ENCODE measurements around the gene CASKIN1. TPM values are rescaled to one million over a fixed set of nuclear protein-coding genes. Genes with fewer than 3 reads are reported as not detected.
A peak's percentile ranks its signal among the peaks of the same experiment; 100 is the strongest.

The CASKIN1 gene
- total and polyA plus RNA-seq, 2 experiments from 2014 or later: 1.0 to 6.2 TPM

GRCh38 chr16:2216330-2216729 lies 19.9 kb upstream of the CASKIN1 start:
- TF ChIP-seq ZNF114 (CRISPR knock-in tag; IDR thresholded peaks at IDR 0.05) (no peak), ZNF331 (CRISPR knock-in tag; IDR thresholded peaks at IDR 0.05; ENCODE audit: low read depth) (no peak), STAT1 (IDR thresholded peaks at IDR 0.05; ENCODE audit: unreplicated experiment) (no peak), CREB1 (CRISPR knock-in tag; IDR thresholded peaks at IDR 0.05; ENCODE audit: low read depth) (no peak), EZH2phosphoT487 (IDR thresholded peaks at IDR 0.05; ENCODE audit: unreplicated experiment) (no peak), JUNB (IDR thresholded peaks at IDR 0.05; ENCODE audit: unreplicated experiment) (no peak), NANOG (IDR thresholded peaks at IDR 0.05; ENCODE audit: borderline replicate concordance) (no peak), EZH2 (IDR thresholded peaks at IDR 0.05; ENCODE audit: low read depth, unreplicated experiment) (no peak), POLR2AphosphoS5 (IDR thresholded peaks at IDR 0.05; ENCODE audit: low read depth) (no peak), CTCF (conservative IDR thresholded peaks at IDR 0.05; ENCODE audit: low read depth in 2 of 2) (no peak), ETS1 (IDR thresholded peaks at IDR 0.05) (no peak)
- TF ChIP-seq, protein P1, sequence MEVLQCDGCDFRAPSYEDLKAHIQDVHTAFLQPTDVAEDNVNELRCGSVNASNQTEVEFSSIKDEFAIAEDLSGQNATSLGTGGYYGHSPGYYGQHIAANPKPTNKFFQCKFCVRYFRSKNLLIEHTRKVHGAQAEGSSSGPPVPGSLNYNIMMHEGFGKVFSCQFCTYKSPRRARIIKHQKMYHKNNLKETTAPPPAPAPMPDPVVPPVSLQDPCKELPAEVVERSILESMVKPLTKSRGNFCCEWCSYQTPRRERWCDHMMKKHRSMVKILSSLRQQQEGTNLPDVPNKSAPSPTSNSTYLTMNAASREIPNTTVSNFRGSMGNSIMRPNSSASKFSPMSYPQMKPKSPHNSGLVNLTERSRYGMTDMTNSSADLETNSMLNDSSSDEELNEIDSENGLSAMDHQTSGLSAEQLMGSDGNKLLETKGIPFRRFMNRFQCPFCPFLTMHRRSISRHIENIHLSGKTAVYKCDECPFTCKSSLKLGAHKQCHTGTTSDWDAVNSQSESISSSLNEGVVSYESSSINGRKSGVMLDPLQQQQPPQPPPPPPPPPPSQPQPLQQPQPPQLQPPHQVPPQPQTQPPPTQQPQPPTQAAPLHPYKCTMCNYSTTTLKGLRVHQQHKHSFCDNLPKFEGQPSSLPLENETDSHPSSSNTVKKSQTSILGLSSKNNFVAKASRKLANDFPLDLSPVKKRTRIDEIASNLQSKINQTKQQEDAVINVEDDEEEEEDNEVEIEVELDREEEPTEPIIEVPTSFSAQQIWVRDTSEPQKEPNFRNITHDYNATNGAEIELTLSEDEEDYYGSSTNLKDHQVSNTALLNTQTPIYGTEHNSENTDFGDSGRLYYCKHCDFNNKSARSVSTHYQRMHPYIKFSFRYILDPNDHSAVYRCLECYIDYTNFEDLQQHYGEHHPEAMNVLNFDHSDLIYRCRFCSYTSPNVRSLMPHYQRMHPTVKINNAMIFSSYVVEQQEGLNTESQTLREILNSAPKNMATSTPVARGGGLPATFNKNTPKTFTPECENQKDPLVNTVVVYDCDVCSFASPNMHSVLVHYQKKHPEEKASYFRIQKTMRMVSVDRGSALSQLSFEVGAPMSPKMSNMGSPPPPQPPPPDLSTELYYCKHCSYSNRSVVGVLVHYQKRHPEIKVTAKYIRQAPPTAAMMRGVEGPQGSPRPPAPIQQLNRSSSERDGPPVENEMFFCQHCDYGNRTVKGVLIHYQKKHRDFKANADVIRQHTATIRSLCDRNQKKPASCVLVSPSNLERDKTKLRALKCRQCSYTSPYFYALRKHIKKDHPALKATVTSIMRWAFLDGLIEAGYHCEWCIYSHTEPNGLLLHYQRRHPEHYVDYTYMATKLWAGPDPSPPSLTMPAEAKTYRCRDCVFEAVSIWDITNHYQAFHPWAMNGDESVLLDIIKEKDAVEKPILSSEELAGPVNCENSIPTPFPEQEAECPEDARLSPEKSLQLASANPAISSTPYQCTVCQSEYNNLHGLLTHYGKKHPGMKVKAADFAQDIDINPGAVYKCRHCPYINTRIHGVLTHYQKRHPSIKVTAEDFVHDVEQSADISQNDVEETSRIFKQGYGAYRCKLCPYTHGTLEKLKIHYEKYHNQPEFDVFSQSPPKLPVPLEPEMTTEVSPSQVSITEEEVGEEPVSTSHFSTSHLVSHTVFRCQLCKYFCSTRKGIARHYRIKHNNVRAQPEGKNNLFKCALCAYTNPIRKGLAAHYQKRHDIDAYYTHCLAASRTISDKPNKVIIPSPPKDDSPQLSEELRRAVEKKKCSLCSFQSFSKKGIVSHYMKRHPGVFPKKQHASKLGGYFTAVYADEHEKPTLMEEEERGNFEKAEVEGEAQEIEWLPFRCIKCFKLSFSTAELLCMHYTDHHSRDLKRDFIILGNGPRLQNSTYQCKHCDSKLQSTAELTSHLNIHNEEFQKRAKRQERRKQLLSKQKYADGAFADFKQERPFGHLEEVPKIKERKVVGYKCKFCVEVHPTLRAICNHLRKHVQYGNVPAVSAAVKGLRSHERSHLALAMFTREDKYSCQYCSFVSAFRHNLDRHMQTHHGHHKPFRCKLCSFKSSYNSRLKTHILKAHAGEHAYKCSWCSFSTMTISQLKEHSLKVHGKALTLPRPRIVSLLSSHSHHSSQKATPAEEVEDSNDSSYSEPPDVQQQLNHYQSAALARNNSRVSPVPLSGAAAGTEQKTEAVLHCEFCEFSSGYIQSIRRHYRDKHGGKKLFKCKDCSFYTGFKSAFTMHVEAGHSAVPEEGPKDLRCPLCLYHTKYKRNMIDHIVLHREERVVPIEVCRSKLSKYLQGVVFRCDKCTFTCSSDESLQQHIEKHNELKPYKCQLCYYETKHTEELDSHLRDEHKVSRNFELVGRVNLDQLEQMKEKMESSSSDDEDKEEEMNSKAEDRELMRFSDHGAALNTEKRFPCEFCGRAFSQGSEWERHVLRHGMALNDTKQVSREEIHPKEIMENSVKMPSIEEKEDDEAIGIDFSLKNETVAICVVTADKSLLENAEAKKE (CRISPR knock-in tag; IDR thresholded peaks at IDR 0.05): no peak
- TF ChIP-seq, protein P2, sequence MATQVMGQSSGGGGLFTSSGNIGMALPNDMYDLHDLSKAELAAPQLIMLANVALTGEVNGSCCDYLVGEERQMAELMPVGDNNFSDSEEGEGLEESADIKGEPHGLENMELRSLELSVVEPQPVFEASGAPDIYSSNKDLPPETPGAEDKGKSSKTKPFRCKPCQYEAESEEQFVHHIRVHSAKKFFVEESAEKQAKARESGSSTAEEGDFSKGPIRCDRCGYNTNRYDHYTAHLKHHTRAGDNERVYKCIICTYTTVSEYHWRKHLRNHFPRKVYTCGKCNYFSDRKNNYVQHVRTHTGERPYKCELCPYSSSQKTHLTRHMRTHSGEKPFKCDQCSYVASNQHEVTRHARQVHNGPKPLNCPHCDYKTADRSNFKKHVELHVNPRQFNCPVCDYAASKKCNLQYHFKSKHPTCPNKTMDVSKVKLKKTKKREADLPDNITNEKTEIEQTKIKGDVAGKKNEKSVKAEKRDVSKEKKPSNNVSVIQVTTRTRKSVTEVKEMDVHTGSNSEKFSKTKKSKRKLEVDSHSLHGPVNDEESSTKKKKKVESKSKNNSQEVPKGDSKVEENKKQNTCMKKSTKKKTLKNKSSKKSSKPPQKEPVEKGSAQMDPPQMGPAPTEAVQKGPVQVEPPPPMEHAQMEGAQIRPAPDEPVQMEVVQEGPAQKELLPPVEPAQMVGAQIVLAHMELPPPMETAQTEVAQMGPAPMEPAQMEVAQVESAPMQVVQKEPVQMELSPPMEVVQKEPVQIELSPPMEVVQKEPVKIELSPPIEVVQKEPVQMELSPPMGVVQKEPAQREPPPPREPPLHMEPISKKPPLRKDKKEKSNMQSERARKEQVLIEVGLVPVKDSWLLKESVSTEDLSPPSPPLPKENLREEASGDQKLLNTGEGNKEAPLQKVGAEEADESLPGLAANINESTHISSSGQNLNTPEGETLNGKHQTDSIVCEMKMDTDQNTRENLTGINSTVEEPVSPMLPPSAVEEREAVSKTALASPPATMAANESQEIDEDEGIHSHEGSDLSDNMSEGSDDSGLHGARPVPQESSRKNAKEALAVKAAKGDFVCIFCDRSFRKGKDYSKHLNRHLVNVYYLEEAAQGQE (IDR thresholded peaks at IDR 0.05; ENCODE audit: unreplicated experiment): no peak
- Histone ChIP-seq H3F3A (replicated peaks; ENCODE audit: low read depth) (peaks cover 31% of the 10 kb centered on the region; the same call in 1 of the 2 replicates), H3K27ac (ENCODE audit: low read depth) (peak overlapping the region; percentile 98), H3K79me2 (replicated peaks; ENCODE audit: insufficient read depth) (peaks cover 19% of the 10 kb centered on the region), H2AFZ (no peak overlapping the region), H3K4me2 (peak overlapping the region; percentile 75), H3K4me1 (ENCODE audit: insufficient read depth) (peaks cover 10% of the 10 kb centered on the region; the same call in 1 of the 2 replicates), H3K36me3 (ENCODE audit: insufficient read depth) (0 out of 2 replicates have a peak, but pooled peaks cover 5% of the 10 kb centered on the region), H3K9me2 (ENCODE audit: insufficient read depth) (no peaks in the 10 kb centered on the region), H3K4me3 (peak overlapping the region; percentile 69; the same call in 1 of the 2 replicates), H3K27me3 (ENCODE audit: insufficient read depth) (no peaks in the 10 kb centered on the region), H4K20me1 (replicated peaks; ENCODE audit: insufficient read depth) (peaks cover 18% of the 10 kb centered on the region)
- Mint-ChIP-seq H3K27me3 (ENCODE audit: insufficient read depth, low read depth, poor library complexity) (peaks cover 18% of the 10 kb centered on the region), H3K4me1 (peaks cover 17% of the 10 kb centered on the region), H3K36me3 (ENCODE audit: low read depth) (peaks cover 23% of the 10 kb centered on the region), H3K9me3 (no peaks in the 10 kb centered on the region; the same call in 2 of the 3 replicates), H3K4me3 (peak overlapping the region; percentile 92), H3K27ac (peak overlapping the region; percentile 99; the same call in 1 of the 2 replicates)
- DNase-seq (ENCODE audit: low spot score): no peak
- no peak for ATAC-seq

All from GM23338 (cell line).